GM12878 (cell line): ENCODE measurements around the gene IL11. TPM values are rescaled to one million over a fixed set of nuclear protein-coding genes. Genes with fewer than 3 reads are reported as not detected.

Experiments
- ATAC-seq: fragments of 200-7000 bp; cut with Tn5 transposase; 3 replicates; pipeline ENCODE4 v1.9.1; 2020; ENCODE audit warnings: mild to moderate bottlenecking, moderate library complexity
- BruUV-seq: library from RNA; stranded (reverse); fragments of 400-500 nt; replicated peaks from 2 replicates; lab custom pipeline; 2021; lab: Mats Ljungman, UMichigan
- CTCF ChIA-PET: fragments of 300-600 bp; sonication (Branson Sonifier 250); formaldehyde crosslinking; extraction: SDS; loops from one replicate; lab custom pipeline; 2021; ENCODE audit warnings: inconsistent platforms; lab: Yijun Ruan, JAX
- POLR2A ChIA-PET: fragments of 350-600 bp; formaldehyde crosslinking; extraction: SDS; loops from one replicate; lab custom pipeline; 2021; ENCODE audit warnings: inconsistent platforms; lab: Charles Lee
- RAD21 ChIA-PET: fragments of 300-600 bp; sonication (Branson Sonifier 250); formaldehyde crosslinking; loops from one replicate; lab custom pipeline; 2023; ENCODE audit warnings: antibody characterized with exemption; ENCODE audit not compliant: unreplicated experiment; lab: Charles Lee
- SMC1A ChIA-PET: fragments of 300-600 bp; sonication (Branson Sonifier 250); formaldehyde crosslinking; loops from one replicate; lab custom pipeline; 2023; ENCODE audit not compliant: unreplicated experiment, uncharacterized antibody; lab: Charles Lee
- DNase-seq: peaks from one replicate; pipeline ENCODE4 v3.0.0-alpha.2; 2011; ENCODE audit warnings: low read depth, low spot score
- FAIRE-seq: peaks from 3 replicates; lab custom pipeline; 2011; peaks lifted over from hg19 to GRCh38; lab: Jason Lieb, UNC
- H2AFZ ChIP-seq: 2 replicates; pipeline ENCODE4 v1.6.0; 2011; ENCODE audit warnings: low read depth, low read length, control low read depth; ENCODE audit not compliant: control insufficient read depth
- H3K27ac ChIP-seq: 2 replicates; pipeline ENCODE4 v1.5.1; 2011; ENCODE audit warnings: control low read depth; ENCODE audit not compliant: control insufficient read depth, insufficient read depth
- H3K27me3 ChIP-seq, 2 experiments: replicated peaks in 1 of 2; 2 replicates each; pipeline versions ENCODE4 v1.6.0 to v1.6.1; 2011; ENCODE audit warnings: low read length in 1 of 2; ENCODE audit not compliant: control insufficient read depth in 2 of 2, insufficient read depth in 2 of 2
- H3K36me3 ChIP-seq, 2 experiments: 2 replicates each; pipeline ENCODE4 v1.5.1; 2011; ENCODE audit warnings: low read length in 1 of 2; ENCODE audit not compliant: control insufficient read depth in 2 of 2, insufficient read depth in 2 of 2
- H3K4me1 ChIP-seq: 2 replicates; pipeline ENCODE4 v1.6.1; 2011; ENCODE audit warnings: mild to moderate bottlenecking, low read length, moderate library complexity, mixed read lengths; ENCODE audit not compliant: control insufficient read depth, insufficient read depth
- H3K4me2 ChIP-seq: 2 replicates; pipeline ENCODE4 v1.6.0; 2011; ENCODE audit warnings: control low read depth; ENCODE audit not compliant: control insufficient read depth, insufficient read depth
- H3K4me3 ChIP-seq: fragments of 200-600 bp; sonication (generic); 2 replicates; pipeline ENCODE4 v1.5.1; 2016
- H3K79me2 ChIP-seq: 2 replicates; pipeline ENCODE4 v1.6.0; 2011; ENCODE audit warnings: low read length; ENCODE audit not compliant: control insufficient read depth, insufficient read depth
- H3K9ac ChIP-seq: 2 replicates; pipeline ENCODE4 v1.8.0; 2011; ENCODE audit warnings: low read length, control low read depth, mixed read lengths; ENCODE audit not compliant: control insufficient read depth, insufficient read depth
- H3K9me3 ChIP-seq: replicated peaks from 3 replicates; pipeline ENCODE4 v1.5.1; 2011; ENCODE audit warnings: mild to moderate bottlenecking, low read length; ENCODE audit not compliant: control insufficient read depth, insufficient read depth
- H4K20me1 ChIP-seq: 2 replicates; pipeline ENCODE4 v1.6.0; 2011; ENCODE audit not compliant: control insufficient read depth, insufficient read depth
- DPF2 ChIP-seq: fragments of 450-650 bp; IDR thresholded peaks from 2 replicates; pipeline ENCODE4 v1.6.1; 2017; ENCODE audit warnings: mild to moderate bottlenecking
- HCFC1 ChIP-seq: fragments of 150-350 bp; IDR thresholded peaks from 2 replicates; pipeline ENCODE4 v1.6.1; 2014; ENCODE audit warnings: low read length
- HDAC2 ChIP-seq: fragments of 200-600 bp; sonication (generic); IDR thresholded peaks from 2 replicates; pipeline ENCODE4 v1.6.1; 2017
- KLF5 ChIP-seq: fragments of 450-650 bp; IDR thresholded peaks from 2 replicates; pipeline ENCODE4 v1.6.1; 2014; ENCODE audit warnings: mild to moderate bottlenecking; ENCODE audit not compliant: partially characterized antibody
- RAD51 ChIP-seq: fragments of 450-650 bp; IDR thresholded peaks from 2 replicates; pipeline ENCODE4 v1.6.1; 2016; ENCODE audit warnings: moderate library complexity, mild to moderate bottlenecking, inconsistent platforms
- ZBED1 ChIP-seq: IDR thresholded peaks from 2 replicates; pipeline ENCODE4 v1.6.1; 2016; ENCODE audit warnings: borderline replicate concordance
- ZNF622 ChIP-seq: fragments of 450-650 bp; IDR thresholded peaks from 2 replicates; pipeline ENCODE4 v1.6.1; 2017; ENCODE audit warnings: mild to moderate bottlenecking, inconsistent platforms
- WGBS: methylation state at CpG from one replicate; pipeline ENCODE4 v1.1.6; 2016; ENCODE audit warnings: low lambda C conversion rate; ENCODE audit not compliant: insufficient replicate concordance, insufficient coverage; ENCODE audit errors: missing lambda C conversion rate; 5-methylcytosine and 5-hydroxymethylcytosine counted together
- in situ Hi-C: fragments of 300-500 bp; cut with MboI; formaldehyde crosslinking; loops from 9 replicates; pipeline ENCODE4 v1.14.3; 2018; ENCODE audit warnings: mixed read lengths
- intact Hi-C: fragments of 100-400 bp; cut with micrococcal nuclease; formaldehyde crosslinking; loops from one replicate; pipeline ENCODE4 v1.14.2; 2022; ENCODE audit not compliant: unreplicated experiment
- polyA plus RNA-seq, 11 experiments: library from polyadenylated mRNA; depleted of rRNA in 4 of 11; unstranded in 6 of 11; stranded (reverse) in 5 of 11; fragments of >200 nt; fragmentation: Nextera tagmentation in 4 of 11; fragmentation: Illumina TruSeq in 1 of 11; extraction: Ambion mirVana in 4 of 11; extraction: Trizol in 1 of 11; gene quantifications; 1 replicate in 1 of 11; 2 replicates in 10 of 11; pipeline versions ENCODE4 v1.2.1 to v1.2.3, GENCODE V29; 2011 to 2016; ENCODE audit warnings: inconsistent platforms in 2 of 11, missing spikeins in 2 of 11, low read depth in 1 of 11
- total RNA-seq, 4 experiments: library from RNA; depleted of rRNA in 3 of 4; stranded (reverse); fragments of >200 nt in 3 of 4; fragmentation: Illumina TruSeq in 1 of 4; extraction: Trizol in 1 of 4; gene quantifications; 2 replicates each; pipeline versions ENCODE4 v1.2.1 to v1.2.3, GENCODE V29; 2013 to 2021
- TF ChIP-seq, protein P1 (sequence below): fragments of 450-650 bp; formaldehyde crosslinking; IDR thresholded peaks from 2 replicates; pipeline ENCODE4 v1.5.0; 2022; ENCODE audit warnings: mild to moderate bottlenecking, missing genetic modification characterization

Gene IL11
- total and polyA plus RNA-seq, 10 of the 15 experiments (the other 5 are each of a cell fraction or from before 2014, with no cell fraction given) = 0.15 TPM; not detected in 9

DNA sequence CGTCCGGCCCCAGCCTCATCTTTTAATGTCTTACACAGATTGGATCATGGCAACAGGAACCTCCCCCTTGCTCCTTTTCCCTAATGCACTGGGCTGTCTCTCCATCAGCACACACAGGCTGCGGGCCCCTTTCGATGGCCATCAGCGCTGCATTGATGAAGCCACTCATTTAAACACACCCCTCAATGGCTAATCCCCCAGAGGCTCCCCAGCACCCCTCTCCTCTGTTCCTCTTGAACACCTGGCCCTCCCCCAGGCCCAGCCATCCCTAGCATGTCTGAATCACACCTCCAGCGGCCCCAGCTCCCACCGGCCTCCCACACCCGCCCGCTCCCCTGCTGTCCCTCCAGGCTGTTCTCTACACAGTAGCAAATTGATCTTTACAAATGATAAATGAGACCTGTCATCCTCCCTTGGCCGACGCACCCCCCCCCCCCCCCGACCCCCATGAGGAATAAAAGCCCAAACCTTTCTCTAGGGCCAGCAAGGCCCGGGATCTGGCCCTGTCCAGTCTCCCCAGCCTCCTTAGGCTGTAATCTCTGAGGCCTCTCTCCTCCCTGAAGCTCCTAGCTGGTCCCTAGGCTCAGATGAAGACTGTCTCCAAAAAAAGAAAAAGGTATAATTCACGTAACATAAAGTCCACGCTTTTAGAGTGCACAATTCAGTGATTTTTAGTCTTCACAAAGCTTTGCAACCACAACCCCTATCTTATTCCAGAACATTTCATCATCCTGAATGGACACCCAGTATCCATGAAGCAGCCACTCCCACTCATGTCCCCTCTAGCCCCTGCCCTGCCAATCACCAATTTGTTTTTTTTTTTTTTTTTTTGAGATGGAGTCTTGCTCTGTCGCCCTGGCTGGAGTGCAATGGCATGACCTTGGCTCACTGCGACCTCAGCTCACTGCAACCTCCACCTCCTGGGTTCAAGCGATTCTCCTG, 22.8 kb upstream of the IL11 start:
- intact Hi-C loops = no loop called here
- BruUV-seq = no TSS peak
- H3K4me1 ChIP-seq = peaks cover 10% of the 10 kb centered on the region
- ChIA-PET POLR2A (interaction anchor here (0.5 kb wide), 2 partner anchors 431 to 746 kb away, joined by 3 to 7 read pairs; no protein-coding TSS in a partner anchor), RAD21 (no interaction called here), CTCF (interaction anchor here (0.6 kb wide), 1 partner anchor 92 kb away, joined by 3 read pairs; no protein-coding TSS in a partner anchor), SMC1A (no interaction called here)
- in situ Hi-C loops = no loop called here
- H3K9ac ChIP-seq = no peak overlapping the region
- no peak for FAIRE-seq
- H3K4me2 ChIP-seq = no peak overlapping the region
- no peak overlapping the region for H3K4me3 ChIP-seq
- H4K20me1 ChIP-seq = peaks cover 3% of the 10 kb centered on the region
- peaks cover 9% of the 10 kb centered on the region for H3K79me2 ChIP-seq
- no peak for TF ChIP-seq ZNF622
- no peak for TF ChIP-seq RAD51
- TF ChIP-seq ZBED1 = no peak
- no peak for TF ChIP-seq KLF5
- TF ChIP-seq HDAC2 = no peak
- TF ChIP-seq DPF2 = no peak
- TF ChIP-seq HCFC1 = no peak
- TF ChIP-seq, protein P1, sequence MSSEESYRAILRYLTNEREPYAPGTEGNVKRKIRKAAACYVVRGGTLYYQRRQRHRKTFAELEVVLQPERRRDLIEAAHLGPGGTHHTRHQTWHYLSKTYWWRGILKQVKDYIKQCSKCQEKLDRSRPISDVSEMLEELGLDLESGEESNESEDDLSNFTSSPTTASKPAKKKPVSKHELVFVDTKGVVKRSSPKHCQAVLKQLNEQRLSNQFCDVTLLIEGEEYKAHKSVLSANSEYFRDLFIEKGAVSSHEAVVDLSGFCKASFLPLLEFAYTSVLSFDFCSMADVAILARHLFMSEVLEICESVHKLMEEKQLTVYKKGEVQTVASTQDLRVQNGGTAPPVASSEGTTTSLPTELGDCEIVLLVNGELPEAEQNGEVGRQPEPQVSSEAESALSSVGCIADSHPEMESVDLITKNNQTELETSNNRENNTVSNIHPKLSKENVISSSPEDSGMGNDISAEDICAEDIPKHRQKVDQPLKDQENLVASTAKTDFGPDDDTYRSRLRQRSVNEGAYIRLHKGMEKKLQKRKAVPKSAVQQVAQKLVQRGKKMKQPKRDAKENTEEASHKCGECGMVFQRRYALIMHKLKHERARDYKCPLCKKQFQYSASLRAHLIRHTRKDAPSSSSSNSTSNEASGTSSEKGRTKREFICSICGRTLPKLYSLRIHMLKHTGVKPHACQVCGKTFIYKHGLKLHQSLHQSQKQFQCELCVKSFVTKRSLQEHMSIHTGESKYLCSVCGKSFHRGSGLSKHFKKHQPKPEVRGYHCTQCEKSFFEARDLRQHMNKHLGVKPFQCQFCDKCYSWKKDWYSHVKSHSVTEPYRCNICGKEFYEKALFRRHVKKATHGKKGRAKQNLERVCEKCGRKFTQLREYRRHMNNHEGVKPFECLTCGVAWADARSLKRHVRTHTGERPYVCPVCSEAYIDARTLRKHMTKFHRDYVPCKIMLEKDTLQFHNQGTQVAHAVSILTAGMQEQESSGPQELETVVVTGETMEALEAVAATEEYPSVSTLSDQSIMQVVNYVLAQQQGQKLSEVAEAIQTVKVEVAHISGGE = no peak
- no peaks in the 10 kb centered on the region for H3K9me3 ChIP-seq
- ATAC-seq = no peak
- H3K36me3 ChIP-seq = peaks cover 12 to 15% of the 10 kb centered on the region in 2 experiments; a peak in 3 of 4 replicates
- no peak for DNase-seq
- no peak overlapping the region for H2AFZ ChIP-seq
- H3K27ac ChIP-seq = no peak overlapping the region
- no peaks in the 10 kb centered on the region for H3K27me3 ChIP-seq
- WGBS = 83% methylated on average over 16 of the region's 18 CpGs
